ENCODE measurements around the gene VSTM5. TPM values are rescaled to one million over a fixed set of nuclear protein-coding genes. Genes with fewer than 3 reads are reported as not detected.

Gene VSTM5
- total RNA-seq, 2 donors from 2014 or later = 0.74 to 0.77 TPM

DNA sequence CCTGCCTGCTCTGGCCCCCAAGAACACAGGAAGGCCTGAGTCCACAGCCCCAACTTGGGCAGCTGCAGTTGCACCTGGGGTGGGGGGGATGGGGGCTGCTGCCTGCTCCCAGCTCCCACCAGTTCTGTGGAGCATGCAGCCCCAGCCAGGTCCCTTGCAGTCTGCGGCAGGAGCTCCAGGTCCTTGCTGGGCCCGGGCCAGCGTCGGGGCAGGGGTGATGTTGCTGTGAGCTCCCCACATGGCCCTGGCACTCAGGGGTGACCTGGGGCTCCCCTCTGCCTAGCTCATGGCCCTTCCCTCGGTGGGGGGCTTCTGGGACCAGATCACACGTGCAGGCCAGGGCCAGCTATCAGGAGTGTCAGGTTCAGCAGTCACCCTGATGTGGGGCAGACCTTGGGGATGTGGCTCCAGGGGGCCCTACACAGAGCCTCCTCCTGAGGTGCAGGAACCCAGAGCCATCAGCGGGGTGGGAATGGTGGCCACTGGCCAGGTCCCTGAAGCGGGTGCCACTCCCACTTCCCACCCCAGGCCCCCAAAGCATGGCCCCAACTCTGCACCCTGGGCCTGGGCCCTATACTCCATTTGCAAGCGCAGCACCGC lies 76.7 kb downstream of the VSTM5 start:
- no peaks in the 10 kb centered on the region for H3K9me3 ChIP-seq
- no peak overlapping the region for H3K27ac ChIP-seq
- intact Hi-C loops (cut with DNase I) = no loop called here
- no peaks in the 10 kb centered on the region for H3K4me1 ChIP-seq (replicated peaks)
- H3K27me3 ChIP-seq (replicated peaks; ENCODE audit: insufficient read depth) = no peaks in the 10 kb centered on the region
- WGBS = 93% methylated on average over 9 of the region's 10 CpGs
- no peaks in the 10 kb centered on the region for H3K36me3 ChIP-seq
- TF ChIP-seq POLR2AphosphoS5 (IDR thresholded peaks at IDR 0.05) = no peak
- no peak for TF ChIP-seq POLR2A (IDR thresholded peaks at IDR 0.05)
- TF ChIP-seq, protein P1, sequence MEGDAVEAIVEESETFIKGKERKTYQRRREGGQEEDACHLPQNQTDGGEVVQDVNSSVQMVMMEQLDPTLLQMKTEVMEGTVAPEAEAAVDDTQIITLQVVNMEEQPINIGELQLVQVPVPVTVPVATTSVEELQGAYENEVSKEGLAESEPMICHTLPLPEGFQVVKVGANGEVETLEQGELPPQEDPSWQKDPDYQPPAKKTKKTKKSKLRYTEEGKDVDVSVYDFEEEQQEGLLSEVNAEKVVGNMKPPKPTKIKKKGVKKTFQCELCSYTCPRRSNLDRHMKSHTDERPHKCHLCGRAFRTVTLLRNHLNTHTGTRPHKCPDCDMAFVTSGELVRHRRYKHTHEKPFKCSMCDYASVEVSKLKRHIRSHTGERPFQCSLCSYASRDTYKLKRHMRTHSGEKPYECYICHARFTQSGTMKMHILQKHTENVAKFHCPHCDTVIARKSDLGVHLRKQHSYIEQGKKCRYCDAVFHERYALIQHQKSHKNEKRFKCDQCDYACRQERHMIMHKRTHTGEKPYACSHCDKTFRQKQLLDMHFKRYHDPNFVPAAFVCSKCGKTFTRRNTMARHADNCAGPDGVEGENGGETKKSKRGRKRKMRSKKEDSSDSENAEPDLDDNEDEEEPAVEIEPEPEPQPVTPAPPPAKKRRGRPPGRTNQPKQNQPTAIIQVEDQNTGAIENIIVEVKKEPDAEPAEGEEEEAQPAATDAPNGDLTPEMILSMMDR (IDR thresholded peaks at IDR 0.05) = no peak
- H3K4me3 ChIP-seq = no peak overlapping the region
- DNase-seq (ENCODE audit: low spot score) = no peak

DNA sequence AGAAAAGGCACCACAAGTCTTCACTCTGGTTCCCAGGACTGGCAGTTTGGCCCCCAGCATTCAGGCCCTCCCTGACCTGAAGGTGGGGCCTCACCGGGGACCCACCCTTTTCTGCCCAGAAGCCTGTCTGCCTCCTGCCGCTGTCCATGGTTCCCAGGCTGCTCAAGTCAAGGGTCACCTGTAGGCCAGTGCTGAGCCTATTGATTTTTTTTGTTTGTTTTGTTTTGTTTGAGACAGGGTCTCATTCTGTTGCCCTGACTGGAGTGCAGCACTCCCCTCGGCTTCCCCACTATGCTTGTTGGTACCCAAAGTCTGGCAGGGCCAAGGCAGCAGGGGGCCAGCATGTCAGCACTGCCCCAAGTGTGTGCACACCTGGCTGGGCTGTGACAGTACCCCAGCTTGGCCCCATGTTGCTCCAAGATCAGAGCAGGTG lies 77.4 kb downstream of the VSTM5 start:
- Histone ChIP-seq H3K27me3 (replicated peaks; ENCODE audit: insufficient read depth) (no peaks in the 10 kb centered on the region), H3K27ac (no peak overlapping the region), H3K4me3 (no peak overlapping the region), H3K36me3 (no peaks in the 10 kb centered on the region), H3K4me1 (replicated peaks) (no peaks in the 10 kb centered on the region), H3K9me3 (no peaks in the 10 kb centered on the region)
- intact Hi-C loops (cut with DNase I) = no loop called here
- no peak for DNase-seq (ENCODE audit: low spot score)
- WGBS = 92% methylated on average over 3 of the region's 3 CpGs
- TF ChIP-seq POLR2AphosphoS5 (IDR thresholded peaks at IDR 0.05) = no peak
- no peak for TF ChIP-seq POLR2A (IDR thresholded peaks at IDR 0.05)
- TF ChIP-seq, protein P1 (IDR thresholded peaks at IDR 0.05) = no peak

DNA sequence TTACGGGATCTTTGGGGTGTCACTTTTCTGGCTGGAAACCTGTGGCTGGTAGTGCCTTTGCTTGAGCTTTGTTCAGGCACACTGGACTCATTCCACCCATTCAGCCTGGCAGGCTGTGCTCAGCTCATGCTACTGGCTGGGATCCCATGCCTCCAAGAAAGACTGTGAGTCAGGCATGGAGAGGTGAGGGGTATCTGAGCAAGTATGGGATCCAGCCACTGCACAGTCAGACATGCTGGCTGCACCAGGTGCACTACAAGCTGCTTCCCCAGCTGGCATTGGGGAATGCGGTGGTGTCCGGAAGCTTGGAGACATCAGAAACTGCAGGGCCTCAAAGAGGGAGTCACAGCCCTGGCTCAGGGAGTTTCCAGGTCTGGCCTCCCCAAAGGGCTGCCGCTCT lies 78.3 kb downstream of the VSTM5 start:
- Histone ChIP-seq H3K9me3 (no peaks in the 10 kb centered on the region), H3K27ac (no peak overlapping the region), H3K27me3 (replicated peaks; ENCODE audit: insufficient read depth) (no peaks in the 10 kb centered on the region), H3K4me1 (replicated peaks) (no peaks in the 10 kb centered on the region), H3K36me3 (no peaks in the 10 kb centered on the region), H3K4me3 (no peak overlapping the region)
- 96% methylated on average over 4 of the region's 4 CpGs for WGBS
- intact Hi-C loops (cut with DNase I) = no loop called here
- TF ChIP-seq, protein P1 (IDR thresholded peaks at IDR 0.05) = no peak
- TF ChIP-seq POLR2A (IDR thresholded peaks at IDR 0.05) (no peak), POLR2AphosphoS5 (IDR thresholded peaks at IDR 0.05) (no peak)
- no peak for DNase-seq (ENCODE audit: low spot score)

DNA sequence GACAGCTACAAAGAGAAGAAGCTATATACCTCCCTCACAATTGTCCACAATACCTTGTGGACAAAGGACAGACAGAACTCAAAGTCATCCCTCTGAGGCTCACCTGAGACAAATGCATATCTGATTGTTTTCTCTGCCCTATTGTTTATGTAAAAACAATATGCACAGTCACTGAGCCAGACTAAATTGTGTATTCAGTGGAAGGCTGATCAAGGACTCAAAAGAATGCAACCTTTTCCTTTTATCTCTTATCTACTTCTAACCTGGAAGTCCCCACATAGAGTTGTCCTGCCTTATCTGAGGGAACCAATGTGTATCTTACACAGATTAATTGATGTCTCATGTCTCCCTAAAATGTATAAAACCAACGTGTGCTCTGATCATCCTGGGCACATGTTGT lies 80.3 kb downstream of the VSTM5 start:
- TF ChIP-seq POLR2AphosphoS5 (IDR thresholded peaks at IDR 0.05) = no peak
- TF ChIP-seq, protein P1 (IDR thresholded peaks at IDR 0.05) = no peak
- no peak for TF ChIP-seq POLR2A (IDR thresholded peaks at IDR 0.05)
- WGBS = 33% methylated on average over 1 of the region's 1 CpG

More for the DNA sequence above, 80.3 kb downstream of the VSTM5 start:
- Histone ChIP-seq H3K27ac (no peak overlapping the region), H3K27me3 (replicated peaks; ENCODE audit: insufficient read depth) (no peaks in the 10 kb centered on the region), H3K4me1 (replicated peaks) (no peaks in the 10 kb centered on the region), H3K9me3 (no peaks in the 10 kb centered on the region), H3K4me3 (no peak overlapping the region), H3K36me3 (no peaks in the 10 kb centered on the region)
- no peak for DNase-seq (ENCODE audit: low spot score)
- intact Hi-C loops (cut with DNase I) = no loop called here

Small RNA genes within 50 kb of the gene (small RNA-seq; reads per million reads assigned to genes)
- gene RF00019 = 0 reads per million in 2 donors

Other genes with a start within 250 kb of the VSTM5 start
- gene CEP295, start 188.9 kb downstream of the VSTM5 start, total RNA-seq = 10 to 100 TPM; 13.6 to 21.9 TPM
- 10 to 100 TPM; 39.3 to 53.0 TPM for gene TAF1D, start 109.1 kb downstream of the VSTM5 start, total RNA-seq
- 10 to 100 TPM; 43.8 to 72.8 TPM for gene C11orf54, start 108.9 kb downstream of the VSTM5 start, total RNA-seq
- 10 to 100 TPM; 22.4 to 31.4 TPM for gene MED17, start 66.3 kb downstream of the VSTM5 start, total RNA-seq
- under 1 TPM; 0.09 to 0.17 TPM for gene HEPHL1, start 170.7 kb upstream of the VSTM5 start, total RNA-seq